Kidney epithelial cell (primary cell): ENCODE results near the gene OGT. TPM values are rescaled to one million over a fixed set of nuclear protein-coding genes. Genes with fewer than 3 reads are reported as not detected.

ENCODE experiments used
- DNase-seq: peaks from one replicate; pipeline ENCODE4 v3.0.0-alpha.2; 2010; ENCODE audit warnings: low read depth
- H3K27me3 ChIP-seq: 2 replicates; pipeline ENCODE4 v1.6.0; 2011; ENCODE audit warnings: low read length; ENCODE audit not compliant: control insufficient read depth, insufficient read depth
- H3K36me3 ChIP-seq: 2 replicates; pipeline ENCODE4 v1.5.1; 2011; ENCODE audit warnings: low read length; ENCODE audit not compliant: control insufficient read depth, insufficient read depth
- H3K4me3 ChIP-seq: 2 replicates; pipeline ENCODE4 v1.5.1; 2011; ENCODE audit warnings: low read depth, mild to moderate bottlenecking, control low read depth, low read length
- total RNA-seq: library from RNA; depleted of rRNA; stranded (reverse); fragments of >200 nt; gene quantifications from 2 replicates; pipeline ENCODE4 v1.2.3, GENCODE V29; 2015
- TF ChIP-seq, protein P1 (sequence below): IDR thresholded peaks from 2 replicates; pipeline ENCODE4 v1.5.1; 2011; ENCODE audit warnings: mild to moderate bottlenecking, moderate library complexity, low read length, control low read depth, inconsistent platforms; ENCODE audit not compliant: insufficient read depth, poor library complexity, severe bottlenecking

The OGT gene
- total RNA-seq, 1 donor from 2014 or later = 71.7 TPM

GRCh38 chrX:71612256-71612655 lies 79.4 kb downstream of the OGT start:
- TF ChIP-seq, protein P1, sequence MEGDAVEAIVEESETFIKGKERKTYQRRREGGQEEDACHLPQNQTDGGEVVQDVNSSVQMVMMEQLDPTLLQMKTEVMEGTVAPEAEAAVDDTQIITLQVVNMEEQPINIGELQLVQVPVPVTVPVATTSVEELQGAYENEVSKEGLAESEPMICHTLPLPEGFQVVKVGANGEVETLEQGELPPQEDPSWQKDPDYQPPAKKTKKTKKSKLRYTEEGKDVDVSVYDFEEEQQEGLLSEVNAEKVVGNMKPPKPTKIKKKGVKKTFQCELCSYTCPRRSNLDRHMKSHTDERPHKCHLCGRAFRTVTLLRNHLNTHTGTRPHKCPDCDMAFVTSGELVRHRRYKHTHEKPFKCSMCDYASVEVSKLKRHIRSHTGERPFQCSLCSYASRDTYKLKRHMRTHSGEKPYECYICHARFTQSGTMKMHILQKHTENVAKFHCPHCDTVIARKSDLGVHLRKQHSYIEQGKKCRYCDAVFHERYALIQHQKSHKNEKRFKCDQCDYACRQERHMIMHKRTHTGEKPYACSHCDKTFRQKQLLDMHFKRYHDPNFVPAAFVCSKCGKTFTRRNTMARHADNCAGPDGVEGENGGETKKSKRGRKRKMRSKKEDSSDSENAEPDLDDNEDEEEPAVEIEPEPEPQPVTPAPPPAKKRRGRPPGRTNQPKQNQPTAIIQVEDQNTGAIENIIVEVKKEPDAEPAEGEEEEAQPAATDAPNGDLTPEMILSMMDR = no peak
- no peak for DNase-seq

GRCh38 chrX:71615056-71615455 lies 82.2 kb downstream of the OGT start:
- TF ChIP-seq, protein P1 = no peak
- DNase-seq = no peak
- Histone ChIP-seq H3K27me3 (no peaks in the 10 kb centered on the region), H3K4me3 (no peak overlapping the region), H3K36me3 (peaks cover 1% of the 10 kb centered on the region)

More at GRCh38 chrX:71612256-71612655, 79.4 kb downstream of the OGT start:
- no peaks in the 10 kb centered on the region for H3K27me3 ChIP-seq
- H3K36me3 ChIP-seq = peaks cover 1% of the 10 kb centered on the region
- no peak overlapping the region for H3K4me3 ChIP-seq

DNA sequence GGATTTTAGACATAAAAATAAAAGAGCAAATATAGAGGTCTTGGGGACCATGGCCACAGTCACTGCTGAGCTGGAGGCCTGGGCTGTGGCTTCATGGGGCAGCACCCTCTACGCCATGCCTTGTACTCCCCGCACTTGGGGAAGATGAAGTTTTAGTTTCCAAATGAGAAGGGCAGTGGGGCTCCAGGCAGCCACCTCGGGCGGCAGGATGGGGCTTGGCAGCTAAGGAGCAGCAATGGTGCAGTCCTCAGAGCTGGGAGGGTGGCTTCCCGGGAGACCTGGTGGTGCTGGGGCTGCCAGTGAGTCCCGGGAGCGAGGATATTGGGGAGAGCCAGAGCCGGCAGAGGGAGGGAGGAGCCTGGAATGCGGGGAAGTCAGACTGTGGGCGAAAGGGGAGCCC lies 83.0 kb downstream of the OGT start:
- H3K4me3 ChIP-seq = no peak overlapping the region
- TF ChIP-seq, protein P1 = no peak
- H3K27me3 ChIP-seq = no peaks in the 10 kb centered on the region
- DNase-seq = no peak
- no peaks in the 10 kb centered on the region for H3K36me3 ChIP-seq

DNA sequence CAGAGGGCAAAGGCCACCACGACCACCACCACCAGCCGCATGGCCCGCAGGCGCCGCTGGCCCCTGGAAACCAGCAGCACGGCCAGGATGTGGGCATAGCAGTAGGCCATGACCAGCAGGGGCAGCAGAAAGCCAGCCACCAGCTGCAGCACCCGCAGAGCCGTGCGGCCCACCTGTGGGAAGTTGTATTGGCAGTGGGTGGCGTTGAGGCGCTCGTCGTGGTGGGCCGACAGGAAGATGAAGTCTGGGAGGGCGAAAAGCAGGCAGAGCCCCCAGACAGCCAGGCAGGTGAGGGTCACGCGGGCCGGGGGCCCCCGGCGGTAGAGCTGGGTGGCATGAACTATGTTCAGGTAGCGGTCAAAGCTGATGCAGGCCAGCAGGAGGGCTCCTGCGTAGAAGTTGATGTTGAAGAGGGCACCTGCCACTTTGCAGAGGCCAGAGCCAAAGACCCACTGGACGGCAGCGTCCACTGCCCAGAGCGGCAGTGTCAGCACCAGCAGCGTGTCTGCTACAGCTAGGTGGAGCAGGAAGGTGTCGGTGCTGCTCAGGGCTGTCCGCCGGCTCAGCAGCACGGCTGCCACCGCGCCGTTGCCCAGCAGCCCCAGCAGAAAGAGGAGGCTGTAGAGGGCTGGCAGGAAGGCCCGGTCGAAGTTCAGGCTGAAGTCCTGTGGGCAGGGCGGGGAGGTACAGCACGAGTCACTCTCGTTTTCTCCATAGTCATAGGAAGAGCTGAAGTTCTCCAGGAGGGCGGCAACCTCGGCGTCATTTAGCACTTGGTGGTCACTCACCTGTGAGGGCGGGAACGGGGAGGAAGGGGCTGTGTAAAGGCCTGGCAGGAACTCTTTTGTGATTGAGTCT lies 84.0 kb downstream of the OGT start:
- TF ChIP-seq, protein P1 = no peak

DNA sequence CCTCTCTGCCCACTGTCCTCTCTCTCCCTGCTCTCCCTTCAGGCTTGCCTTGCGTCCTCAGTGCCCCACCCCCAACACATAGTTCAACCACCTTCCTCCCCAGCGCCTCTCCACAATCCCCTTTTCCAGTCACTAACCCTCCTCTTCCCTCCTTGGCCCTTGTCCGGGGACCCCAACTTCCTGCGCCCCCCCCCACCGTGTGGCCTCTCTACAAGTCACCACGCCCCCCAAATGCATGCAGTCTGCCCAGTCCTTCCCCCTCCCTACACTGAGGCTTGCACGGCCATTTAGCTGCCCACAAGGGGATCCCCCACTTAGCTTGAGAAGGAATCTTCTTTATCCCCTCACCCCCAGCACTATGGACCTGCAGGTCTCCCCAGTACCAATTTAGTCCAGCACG lies 84.8 kb downstream of the OGT start:
- TF ChIP-seq, protein P1 = no peak
- Histone ChIP-seq H3K27me3 (no peaks in the 10 kb centered on the region), H3K4me3 (no peak overlapping the region), H3K36me3 (no peaks in the 10 kb centered on the region)
- no peak for DNase-seq

More for the DNA sequence above, 84.0 kb downstream of the OGT start:
- H3K4me3 ChIP-seq = no peak overlapping the region
- H3K36me3 ChIP-seq = no peaks in the 10 kb centered on the region
- no peak for DNase-seq
- H3K27me3 ChIP-seq = no peaks in the 10 kb centered on the region
